ENCODE results near the gene PASK.

PASK gene

DNA sequence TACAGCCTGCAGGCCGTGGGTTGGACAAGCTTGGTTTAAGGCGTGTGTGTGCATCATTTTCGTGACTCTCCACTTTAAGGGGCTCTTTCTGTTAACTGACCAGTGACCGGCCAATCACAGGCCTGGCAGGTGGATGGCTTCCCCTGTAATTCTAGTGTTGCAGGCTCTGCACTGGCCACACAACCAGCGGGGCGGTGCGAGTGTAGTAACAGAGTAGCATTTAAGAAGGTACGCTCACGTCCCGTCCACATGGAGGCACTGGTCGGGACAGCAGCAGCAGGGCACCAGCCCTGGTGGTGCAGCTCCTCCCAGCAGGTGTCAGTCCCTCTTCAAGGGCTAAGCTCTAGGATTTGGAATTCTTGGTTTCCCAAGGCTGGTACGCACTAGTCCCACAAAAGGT is 31.2 kb upstream of the PASK start:
- no peak for DNase-seq (ENCODE audit: low spot score)
- no peak for ATAC-seq (ENCODE audit: low read depth)
- Histone ChIP-seq H3K27me3 (ENCODE audit: insufficient read depth, poor library complexity, severe bottlenecking) (no peaks in the 10 kb centered on the region), H3K4me3 (ENCODE audit: severe bottlenecking) (no peak overlapping the region), H3K4me1 (ENCODE audit: insufficient read depth, poor library complexity, severe bottlenecking) (no peaks in the 10 kb centered on the region), H3K27ac (ENCODE audit: poor library complexity, severe bottlenecking) (no peak overlapping the region), H3K9me3 (ENCODE audit: severe bottlenecking) (no peaks in the 10 kb centered on the region), H3K36me3 (ENCODE audit: low read depth) (no peaks in the 10 kb centered on the region; the same call in 1 of the 2 replicates)
- TF ChIP-seq, protein P1, sequence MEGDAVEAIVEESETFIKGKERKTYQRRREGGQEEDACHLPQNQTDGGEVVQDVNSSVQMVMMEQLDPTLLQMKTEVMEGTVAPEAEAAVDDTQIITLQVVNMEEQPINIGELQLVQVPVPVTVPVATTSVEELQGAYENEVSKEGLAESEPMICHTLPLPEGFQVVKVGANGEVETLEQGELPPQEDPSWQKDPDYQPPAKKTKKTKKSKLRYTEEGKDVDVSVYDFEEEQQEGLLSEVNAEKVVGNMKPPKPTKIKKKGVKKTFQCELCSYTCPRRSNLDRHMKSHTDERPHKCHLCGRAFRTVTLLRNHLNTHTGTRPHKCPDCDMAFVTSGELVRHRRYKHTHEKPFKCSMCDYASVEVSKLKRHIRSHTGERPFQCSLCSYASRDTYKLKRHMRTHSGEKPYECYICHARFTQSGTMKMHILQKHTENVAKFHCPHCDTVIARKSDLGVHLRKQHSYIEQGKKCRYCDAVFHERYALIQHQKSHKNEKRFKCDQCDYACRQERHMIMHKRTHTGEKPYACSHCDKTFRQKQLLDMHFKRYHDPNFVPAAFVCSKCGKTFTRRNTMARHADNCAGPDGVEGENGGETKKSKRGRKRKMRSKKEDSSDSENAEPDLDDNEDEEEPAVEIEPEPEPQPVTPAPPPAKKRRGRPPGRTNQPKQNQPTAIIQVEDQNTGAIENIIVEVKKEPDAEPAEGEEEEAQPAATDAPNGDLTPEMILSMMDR (IDR thresholded peaks at IDR 0.05; ENCODE audit: poor library complexity, severe bottlenecking): no peak

DNA sequence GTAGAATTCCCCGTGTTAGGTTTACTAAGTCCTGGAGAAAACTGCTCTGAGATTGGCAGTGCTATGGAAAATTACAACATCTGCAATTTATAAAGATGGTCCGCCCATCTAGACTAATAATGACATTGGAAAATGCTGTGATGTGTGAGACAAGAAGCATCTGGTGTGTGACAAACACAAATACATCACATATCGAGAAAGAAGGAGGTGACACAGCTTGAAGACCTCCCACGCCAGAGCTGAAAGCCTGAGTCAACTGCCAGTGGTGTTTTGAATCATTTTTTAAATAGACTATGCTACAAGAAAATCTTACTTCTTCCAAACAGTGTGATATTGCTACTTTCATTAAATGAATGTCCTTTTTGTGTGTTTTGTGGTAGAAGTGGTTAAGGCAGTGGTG is 30.6 kb upstream of the PASK start:
- no peak for DNase-seq (ENCODE audit: low spot score)
- TF ChIP-seq, protein P1 (IDR thresholded peaks at IDR 0.05; ENCODE audit: poor library complexity, severe bottlenecking): no peak
- no peaks in the 10 kb centered on the region for H3K4me1 ChIP-seq (ENCODE audit: insufficient read depth, poor library complexity, severe bottlenecking)
- no peaks in the 10 kb centered on the region for H3K27me3 ChIP-seq (ENCODE audit: insufficient read depth, poor library complexity, severe bottlenecking)
- no peaks in the 10 kb centered on the region; the same call in 1 of the 2 replicates for H3K36me3 ChIP-seq (ENCODE audit: low read depth)
- H3K27ac ChIP-seq (ENCODE audit: poor library complexity, severe bottlenecking): no peak overlapping the region
- ATAC-seq (ENCODE audit: low read depth): no peak
- H3K4me3 ChIP-seq (ENCODE audit: severe bottlenecking): no peak overlapping the region
- no peaks in the 10 kb centered on the region for H3K9me3 ChIP-seq (ENCODE audit: severe bottlenecking)

DNA sequence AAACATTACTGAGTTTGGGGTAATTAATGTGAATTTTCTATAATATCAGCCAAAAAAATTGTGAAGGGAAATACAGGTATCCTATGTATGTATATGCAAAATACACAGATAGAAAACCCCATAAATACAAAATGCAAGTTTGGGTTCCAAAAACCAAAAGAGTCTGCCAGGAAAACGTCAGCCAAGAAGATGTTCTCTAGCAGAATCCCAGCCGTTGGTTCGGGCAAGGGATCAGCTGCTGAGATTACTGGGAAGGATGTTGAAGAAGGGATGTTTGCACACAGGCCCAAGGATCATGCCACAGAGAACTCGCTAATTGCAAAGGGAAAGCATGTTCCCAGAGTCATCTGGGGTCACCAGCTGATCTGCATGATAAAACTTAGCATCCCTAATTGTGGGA is 29.7 kb upstream of the PASK start:
- Histone ChIP-seq H3K27me3 (ENCODE audit: insufficient read depth, poor library complexity, severe bottlenecking) (no peaks in the 10 kb centered on the region), H3K36me3 (ENCODE audit: low read depth) (peaks cover 3% of the 10 kb centered on the region; the same call in 1 of the 2 replicates), H3K4me1 (ENCODE audit: insufficient read depth, poor library complexity, severe bottlenecking) (no peaks in the 10 kb centered on the region), H3K4me3 (ENCODE audit: severe bottlenecking) (no peak overlapping the region), H3K27ac (ENCODE audit: poor library complexity, severe bottlenecking) (no peak overlapping the region), H3K9me3 (ENCODE audit: severe bottlenecking) (no peaks in the 10 kb centered on the region)
- DNase-seq (ENCODE audit: low spot score) (no peak), ATAC-seq (ENCODE audit: low read depth) (no peak)
- TF ChIP-seq, protein P1 (IDR thresholded peaks at IDR 0.05; ENCODE audit: poor library complexity, severe bottlenecking): no peak

DNA sequence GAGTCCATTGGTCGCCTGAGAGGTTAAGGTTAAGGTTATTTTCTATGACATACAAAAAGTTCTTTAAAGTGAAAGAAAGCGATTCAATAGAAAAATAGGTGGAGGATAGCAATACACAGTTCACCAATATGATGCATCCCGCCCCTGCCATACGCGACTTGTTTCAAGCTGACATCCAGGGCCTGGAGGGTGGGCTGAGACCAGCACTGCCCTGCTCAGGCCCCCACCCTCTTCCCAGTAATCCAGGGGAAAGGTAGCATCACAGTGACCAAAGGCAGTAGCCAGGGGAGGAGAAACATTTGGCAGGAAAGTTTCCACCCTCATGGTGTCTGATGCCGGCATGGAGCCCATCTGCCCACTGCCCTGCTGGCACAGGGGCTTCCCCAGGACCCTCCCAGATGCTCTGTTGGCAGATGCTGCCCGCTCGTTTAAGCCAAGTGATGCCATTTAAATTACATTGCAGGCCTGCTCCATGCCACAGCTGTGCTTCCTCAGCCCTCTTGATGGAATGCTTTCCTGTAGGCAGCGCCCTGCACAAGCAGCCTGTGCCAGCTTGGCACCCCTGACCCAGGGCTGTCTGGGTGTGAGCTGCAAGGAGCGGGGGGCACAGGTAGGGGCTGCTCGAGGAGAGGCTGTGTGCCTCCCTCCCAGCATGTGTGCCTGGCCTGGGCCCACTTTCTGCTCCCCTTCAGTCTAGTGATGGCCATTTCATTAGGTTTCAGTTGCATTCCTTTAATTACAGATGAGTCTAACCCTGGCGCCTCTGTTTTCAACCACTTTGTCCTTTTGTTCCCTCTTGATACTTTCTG is 28.5 kb upstream of the PASK start:
- H3K9me3 ChIP-seq (ENCODE audit: severe bottlenecking): no peaks in the 10 kb centered on the region
- ATAC-seq (ENCODE audit: low read depth) (no peak), DNase-seq (ENCODE audit: low spot score) (no peak)
- TF ChIP-seq, protein P1 (IDR thresholded peaks at IDR 0.05; ENCODE audit: poor library complexity, severe bottlenecking): no peak
- H3K4me3 ChIP-seq (ENCODE audit: severe bottlenecking): no peak overlapping the region
- H3K4me1 ChIP-seq (ENCODE audit: insufficient read depth, poor library complexity, severe bottlenecking): no peaks in the 10 kb centered on the region
- H3K27me3 ChIP-seq (ENCODE audit: insufficient read depth, poor library complexity, severe bottlenecking): no peaks in the 10 kb centered on the region
- peaks cover 3% of the 10 kb centered on the region; the same call in 1 of the 2 replicates for H3K36me3 ChIP-seq (ENCODE audit: low read depth)
- no peak overlapping the region for H3K27ac ChIP-seq (ENCODE audit: poor library complexity, severe bottlenecking)

DNA sequence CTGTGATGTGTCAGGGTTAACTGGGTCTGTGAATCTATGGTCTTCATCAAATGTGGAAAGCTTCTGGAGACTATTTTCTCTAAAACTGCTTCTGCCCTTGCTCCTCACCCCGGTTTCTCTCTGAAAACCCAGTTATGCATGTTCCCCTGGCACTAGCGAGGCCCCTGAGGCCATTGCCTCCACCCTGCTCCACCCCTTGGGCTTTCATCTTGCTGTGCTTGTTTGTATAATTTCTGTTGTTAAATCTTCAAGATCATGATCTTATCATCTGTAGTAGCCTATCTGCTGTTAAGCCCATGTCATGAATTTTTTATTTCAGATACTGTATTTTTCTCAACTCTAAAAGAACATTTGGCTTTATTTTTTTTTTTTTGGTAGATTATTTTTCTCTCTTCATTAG is 24.3 kb upstream of the PASK start:
- H3K4me3 ChIP-seq (ENCODE audit: severe bottlenecking): no peak overlapping the region
- H3K36me3 ChIP-seq (ENCODE audit: low read depth): peaks cover 23% of the 10 kb centered on the region
- TF ChIP-seq, protein P1 (IDR thresholded peaks at IDR 0.05; ENCODE audit: poor library complexity, severe bottlenecking): no peak

More for the DNA sequence above, 24.3 kb upstream of the PASK start:
- no peak for ATAC-seq (ENCODE audit: low read depth)
- Histone ChIP-seq H3K9me3 (ENCODE audit: severe bottlenecking) (peaks cover 2% of the 10 kb centered on the region), H3K27ac (ENCODE audit: poor library complexity, severe bottlenecking) (no peak overlapping the region), H3K4me1 (ENCODE audit: insufficient read depth, poor library complexity, severe bottlenecking) (no peaks in the 10 kb centered on the region), H3K27me3 (ENCODE audit: insufficient read depth, poor library complexity, severe bottlenecking) (no peaks in the 10 kb centered on the region)
- DNase-seq (ENCODE audit: low spot score): no peak
